Fibroblast of lung (primary cell): Measurements from ENCODE around the gene DDX49. TPM values are rescaled to one million over a fixed set of nuclear protein-coding genes. Genes with fewer than 3 reads are reported as not detected.

Experiments
- DNase-seq, 2 donors: peaks; one replicate each; pipeline versions ENCODE4 v3.0.0 to v3.0.0-alpha.2; 2010; ENCODE audit warnings: low read depth in 2 of 2
- H2AFZ ChIP-seq: 2 replicates; pipeline ENCODE4 v1.5.1; 2012; ENCODE audit warnings: low read length, control low read depth, inconsistent platforms
- H3K27ac ChIP-seq: 2 replicates; pipeline ENCODE4 v1.5.1; 2011; ENCODE audit warnings: low read length, control low read depth; ENCODE audit not compliant: insufficient read depth
- H3K27me3 ChIP-seq: 2 replicates; pipeline ENCODE4 v1.5.1; 2011; ENCODE audit warnings: mild to moderate bottlenecking, low read length; ENCODE audit not compliant: control insufficient read depth, insufficient read depth
- H3K36me3 ChIP-seq: 2 replicates; pipeline ENCODE4 v1.5.1; 2011; ENCODE audit warnings: low read length; ENCODE audit not compliant: control insufficient read depth, insufficient read depth
- H3K4me1 ChIP-seq: 2 replicates; pipeline ENCODE4 v1.5.1; 2011; ENCODE audit warnings: low read length; ENCODE audit not compliant: control insufficient read depth, insufficient read depth; ENCODE audit errors: extremely low read depth
- H3K4me2 ChIP-seq: 2 replicates; pipeline ENCODE4 v1.5.1; 2011; ENCODE audit warnings: low read length, control low read depth; ENCODE audit not compliant: insufficient read depth; ENCODE audit errors: extremely low read depth
- H3K4me3 ChIP-seq, 4 experiments: fragments of 200-600 bp in 1 of 4; sonication (generic) in 1 of 4; replicated peaks in 1 of 4; 2 replicates each; pipeline ENCODE4 v1.5.1; 2011 to 2016; ENCODE audit warnings: low read length in 4 of 4, low read depth in 3 of 4, mild to moderate bottlenecking in 3 of 4, control low read depth in 2 of 4, inconsistent platforms in 1 of 4, mixed read lengths in 1 of 4; ENCODE audit not compliant: insufficient read depth in 1 of 4; ENCODE audit errors: control extremely low read depth in 1 of 4
- H3K79me2 ChIP-seq: 2 replicates; pipeline ENCODE4 v1.5.1; 2012; ENCODE audit warnings: mild to moderate bottlenecking, low read length, inconsistent platforms; ENCODE audit not compliant: control insufficient read depth, insufficient read depth
- H3K9ac ChIP-seq: 2 replicates; pipeline ENCODE4 v1.5.1; 2011; ENCODE audit warnings: mild to moderate bottlenecking, low read length, control low read depth; ENCODE audit not compliant: insufficient read depth
- H3K9me3 ChIP-seq: 2 replicates; pipeline ENCODE4 v1.5.1; 2012; ENCODE audit warnings: low read depth, low read length; ENCODE audit not compliant: control insufficient read depth, insufficient read depth
- H4K20me1 ChIP-seq: 2 replicates; pipeline ENCODE4 v1.5.1; 2011; ENCODE audit warnings: low read length; ENCODE audit not compliant: control insufficient read depth, insufficient read depth; ENCODE audit errors: extremely low read depth
- EZH2 ChIP-seq: IDR thresholded peaks from 2 replicates; pipeline ENCODE4 v1.5.1; 2012; ENCODE audit warnings: low read length, control low read depth, mild to moderate bottlenecking; ENCODE audit errors: missing control alignments
- polyA plus RNA-seq, 2 donors: library from polyadenylated mRNA; depleted of rRNA in 1 of 2; stranded (reverse) in 1 of 2; unstranded in 1 of 2; fragments of >200 nt; gene quantifications; 2 replicates each; pipeline ENCODE4 v1.2.1, GENCODE V29; 2011 to 2012; ENCODE audit warnings: missing spikeins in 1 of 2
- total RNA-seq: library from RNA; depleted of rRNA; stranded (reverse); fragments of >200 nt; gene quantifications from 2 replicates; pipeline ENCODE4 v1.2.1, GENCODE V29; 2014
- TF ChIP-seq, protein P1 (sequence below), 2 donors: IDR thresholded peaks in 1 of 2; conservative IDR thresholded peaks in 1 of 2; 1 replicate in 1 of 2; 2 replicates in 1 of 2; pipeline ENCODE4 v1.5.1; 2011 to 2012; ENCODE audit warnings: low read length in 2 of 2, control low read depth in 1 of 2, inconsistent platforms in 1 of 2, low read depth in 1 of 2, mild to moderate bottlenecking in 1 of 2

The DDX49 gene
- total and polyA plus RNA-seq, 2 donors (not counting 1 experiment from before 2014, with no cell fraction given): 25.3 to 56.3 TPM

DNA sequence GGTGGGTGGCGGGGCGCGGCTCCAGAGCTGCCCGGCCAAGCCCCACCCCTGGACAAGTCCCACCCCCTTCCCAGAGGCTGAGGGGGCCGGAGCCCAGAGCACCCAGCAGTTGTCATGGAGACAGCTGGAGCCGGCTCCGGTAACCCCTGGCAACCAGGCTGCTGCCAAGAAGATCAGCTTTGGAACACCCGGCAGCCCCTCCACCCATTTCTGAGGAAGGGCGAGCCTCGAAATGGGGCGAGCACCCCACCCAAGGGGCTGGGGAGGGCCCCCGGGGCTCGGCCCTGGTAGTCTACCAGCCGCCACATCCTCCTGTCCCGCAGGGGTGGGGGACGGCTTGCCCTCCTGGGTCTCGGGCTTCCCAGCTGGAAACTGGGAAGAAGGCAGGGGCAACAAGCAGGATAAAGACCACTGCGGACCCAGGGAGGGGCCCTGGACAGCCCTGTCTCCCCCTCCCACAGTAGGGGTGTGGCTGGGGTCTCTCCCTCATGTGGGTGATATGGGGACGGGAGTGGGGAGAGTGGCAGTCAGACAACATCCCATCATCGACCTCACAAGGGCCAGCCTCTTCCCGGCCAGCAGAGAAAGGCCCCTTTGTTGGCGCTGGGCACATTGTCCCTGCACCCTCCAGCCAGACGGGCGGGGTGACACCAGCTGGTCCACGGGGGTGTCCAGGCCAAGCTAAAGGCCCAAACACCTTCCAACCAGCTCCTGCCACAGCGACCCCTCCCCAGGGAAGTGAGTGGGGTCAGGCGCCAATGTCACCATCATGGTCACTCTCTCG, 25.1 kb upstream of the DDX49 start:
- Histone ChIP-seq H3K4me1 (peaks cover 2% of the 10 kb centered on the region), H3K9ac (no peak overlapping the region), H3K9me3 (no peaks in the 10 kb centered on the region), H4K20me1 (no peaks in the 10 kb centered on the region), H2AFZ (no peak overlapping the region), H3K36me3 (peaks cover 1% of the 10 kb centered on the region), H3K79me2 (no peaks in the 10 kb centered on the region), H3K27me3 (peaks cover 19% of the 10 kb centered on the region), H3K27ac (no peak overlapping the region), H3K4me2 (peak overlapping the region; percentile 88), H3K4me3 (peak overlapping the region in 3 of 4 experiments; percentile 34 to 52 (median 43))
- TF ChIP-seq, protein P1, sequence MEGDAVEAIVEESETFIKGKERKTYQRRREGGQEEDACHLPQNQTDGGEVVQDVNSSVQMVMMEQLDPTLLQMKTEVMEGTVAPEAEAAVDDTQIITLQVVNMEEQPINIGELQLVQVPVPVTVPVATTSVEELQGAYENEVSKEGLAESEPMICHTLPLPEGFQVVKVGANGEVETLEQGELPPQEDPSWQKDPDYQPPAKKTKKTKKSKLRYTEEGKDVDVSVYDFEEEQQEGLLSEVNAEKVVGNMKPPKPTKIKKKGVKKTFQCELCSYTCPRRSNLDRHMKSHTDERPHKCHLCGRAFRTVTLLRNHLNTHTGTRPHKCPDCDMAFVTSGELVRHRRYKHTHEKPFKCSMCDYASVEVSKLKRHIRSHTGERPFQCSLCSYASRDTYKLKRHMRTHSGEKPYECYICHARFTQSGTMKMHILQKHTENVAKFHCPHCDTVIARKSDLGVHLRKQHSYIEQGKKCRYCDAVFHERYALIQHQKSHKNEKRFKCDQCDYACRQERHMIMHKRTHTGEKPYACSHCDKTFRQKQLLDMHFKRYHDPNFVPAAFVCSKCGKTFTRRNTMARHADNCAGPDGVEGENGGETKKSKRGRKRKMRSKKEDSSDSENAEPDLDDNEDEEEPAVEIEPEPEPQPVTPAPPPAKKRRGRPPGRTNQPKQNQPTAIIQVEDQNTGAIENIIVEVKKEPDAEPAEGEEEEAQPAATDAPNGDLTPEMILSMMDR (conservative IDR thresholded peaks at IDR 0.05 in 1 of 2, IDR thresholded peaks at IDR 0.05 in 1 of 2; ENCODE audit: low read depth in 1 of 2, low read length in 2 of 2): no peak
- peak; percentile 74 for TF ChIP-seq EZH2
- DNase-seq: peak; percentile 55 to 62

DNA sequence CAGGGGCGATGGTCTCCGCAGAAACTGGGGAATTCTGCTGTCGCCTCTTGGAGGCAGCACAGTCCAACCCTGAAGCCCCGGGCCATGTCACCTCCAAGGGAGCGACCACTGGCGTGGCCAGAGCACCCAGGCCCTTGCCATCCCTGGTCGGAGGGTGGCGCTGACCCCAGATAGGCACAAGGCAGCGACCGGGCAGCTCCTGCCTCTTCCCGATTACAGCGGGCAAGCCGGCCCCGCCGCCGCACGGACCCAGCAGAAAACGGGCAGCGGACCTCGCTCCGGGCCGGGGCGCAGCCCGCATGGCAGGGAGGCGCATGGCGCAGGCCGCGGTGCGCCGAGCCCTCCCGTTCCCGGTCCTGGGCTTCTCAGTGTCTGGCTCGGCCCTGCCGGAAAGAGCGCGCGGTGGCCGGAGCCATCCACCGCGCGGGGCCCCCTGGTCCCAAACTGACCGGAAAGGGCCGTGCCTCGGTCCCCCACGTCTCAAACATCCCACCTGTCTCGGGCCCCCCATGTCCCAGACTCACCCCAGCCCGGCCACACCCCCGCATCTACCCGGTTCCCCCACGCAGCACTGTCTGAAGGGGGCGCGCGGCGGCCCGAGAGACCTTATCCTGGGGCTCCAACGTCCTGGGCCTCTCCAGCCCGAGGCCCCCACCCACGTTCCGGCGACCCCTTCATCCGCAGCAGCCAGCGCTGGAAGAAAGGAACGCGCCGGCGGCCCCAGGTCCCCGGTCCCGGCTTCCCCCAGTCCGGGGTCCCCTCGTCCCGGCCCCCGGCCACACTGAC, 24.3 kb upstream of the DDX49 start:
- Histone ChIP-seq H3K9me3 (no peaks in the 10 kb centered on the region), H3K27ac (no peak overlapping the region), H3K27me3 (peaks cover 19% of the 10 kb centered on the region), H3K9ac (no peak overlapping the region), H3K36me3 (peaks cover 7% of the 10 kb centered on the region), H2AFZ (no peak overlapping the region), H3K4me3 (peak overlapping the region in 3 of 4 experiments; percentile 34 to 52 (median 43)), H3K4me2 (peak overlapping the region; percentile 88), H3K4me1 (peaks cover 2% of the 10 kb centered on the region), H3K79me2 (no peaks in the 10 kb centered on the region), H4K20me1 (no peaks in the 10 kb centered on the region)
- TF ChIP-seq EZH2: no peak
- TF ChIP-seq, protein P1 (conservative IDR thresholded peaks at IDR 0.05 in 1 of 2, IDR thresholded peaks at IDR 0.05 in 1 of 2; ENCODE audit: low read depth in 1 of 2, low read length in 2 of 2): peak in 1 of 2 donors; percentile 37
- DNase-seq: peak; percentile 27 to 31

DNA sequence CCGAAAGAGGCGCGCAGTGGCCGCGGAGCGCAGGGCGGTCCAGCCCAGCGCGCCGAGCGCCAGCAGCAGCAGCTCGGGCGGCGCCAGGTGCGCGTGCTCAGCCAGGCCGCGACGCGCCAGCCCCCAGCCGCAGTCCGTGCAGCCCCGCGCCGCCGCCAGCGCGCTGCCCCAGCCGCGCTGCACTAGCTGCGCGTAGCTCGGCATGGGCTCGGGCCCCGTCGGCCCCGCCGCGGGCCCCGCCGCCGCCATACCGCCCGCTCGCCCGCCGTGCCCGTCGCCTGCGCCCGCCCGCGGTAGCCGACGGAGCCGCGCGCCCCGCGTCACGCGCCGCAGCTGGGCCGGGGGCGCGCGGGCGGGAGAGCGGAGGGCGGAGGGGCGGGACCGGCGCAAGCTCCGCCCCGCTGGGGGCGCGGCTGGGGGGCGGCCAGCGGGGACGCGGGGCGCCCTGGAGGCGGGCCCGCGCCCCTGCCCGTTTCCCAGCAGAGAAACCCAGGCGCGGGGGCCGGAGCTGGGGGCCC, 23.6 kb upstream of the DDX49 start, which contains the start of gene CERS1:
Gene CERS1 (minus strand): TSS at position 335 of the 518 bp plus-strand sequence. CDS start 86 bp downstream, at position 249.
- peak in 1 of 2 donors; percentile 27 for DNase-seq
- Histone ChIP-seq H3K9ac (no peak within 1 kb of the TSS), H2AFZ (no peak within 1 kb of the TSS)

More for the DNA sequence above, 23.6 kb upstream of the DDX49 start, which contains the start of gene CERS1:
- H3K27ac ChIP-seq: no peak within 1 kb of the TSS
- H3K4me2 ChIP-seq: peak within 1 kb of the TSS; percentile 88
- H3K4me3 ChIP-seq: peak within 1 kb of the TSS in 3 of 4 experiments; percentile 34 to 52 (median 43)
- H3K79me2 ChIP-seq: no peaks in the 10 kb centered on the region
- peaks cover 19% of the 10 kb centered on the region for H3K27me3 ChIP-seq
- no peaks in the 10 kb centered on the region for H3K9me3 ChIP-seq
- peaks cover 2% of the 10 kb centered on the region for H3K4me1 ChIP-seq
- H4K20me1 ChIP-seq: no peaks in the 10 kb centered on the region
- no peak for TF ChIP-seq EZH2
- TF ChIP-seq, protein P1 (conservative IDR thresholded peaks at IDR 0.05 in 1 of 2, IDR thresholded peaks at IDR 0.05 in 1 of 2; ENCODE audit: low read depth in 1 of 2, low read length in 2 of 2): no peak
- peaks cover 9% of the 10 kb centered on the region for H3K36me3 ChIP-seq
